DMS 273 (cell line): ENCODE data around the gene CFH.
"Not testable (repeated sequence)": the region's sequence is repeated elsewhere in the genome, so short reads cannot be mapped to it uniquely, and the experiment has no call there.

ENCODE experiments used
- DNase-seq: peaks from one replicate; lab custom pipeline; 2025; ENCODE audit not compliant: unreplicated experiment; lab: John Stamatoyannopoulos, UW

CFH gene

GRCh38 chr1:196661345-196661744 is 9.5 kb downstream of the CFH start:
- no peak for DNase-seq

GRCh38 chr1:196667131-196667530 is 15.3 kb downstream of the CFH start:
- no peak for DNase-seq

GRCh38 chr1:196669051-196669450 is 17.2 kb downstream of the CFH start:
- no peak for DNase-seq

GRCh38 chr1:196669693-196670092 is 17.9 kb downstream of the CFH start:
- DNase-seq = no peak

GRCh38 chr1:196674908-196675307 is 23.1 kb downstream of the CFH start:
- DNase-seq = no peak

GRCh38 chr1:196677781-196678509 is 26.1 kb downstream of the CFH start:
- no peak for DNase-seq

GRCh38 chr1:196678510-196678884 is 26.7 kb downstream of the CFH start:
- DNase-seq = no peak

- no peak for DNase-seq
Observed at GRCh38 chr1:196680107-196680506, 28.3 kb downstream of the CFH start.

- no peak for DNase-seq
Observed at GRCh38 chr1:196684476-196684875, 32.6 kb downstream of the CFH start.

GRCh38 chr1:196685506-196685905 is 33.7 kb downstream of the CFH start:
- DNase-seq = no peak

GRCh38 chr1:196689001-196689400 is 37.2 kb downstream of the CFH start:
- DNase-seq = no peak

GRCh38 chr1:196690582-196690981 is 38.7 kb downstream of the CFH start:
- DNase-seq = peak; percentile 3

- DNase-seq = no peak
Observed at GRCh38 chr1:196698993-196699392, 47.1 kb downstream of the CFH start.

GRCh38 chr1:196701144-196701543 is 49.3 kb downstream of the CFH start:
- DNase-seq = no peak

GRCh38 chr1:196709892-196710291 is 58.0 kb downstream of the CFH start:
- not testable (repeated sequence) for DNase-seq

- DNase-seq = no peak
Observed at GRCh38 chr1:196717868-196718267, 66.0 kb downstream of the CFH start.

- DNase-seq = peak; percentile 72
Observed at GRCh38 chr1:196723325-196724185, 71.7 kb downstream of the CFH start.

- peak; percentile 9 for DNase-seq
Observed at GRCh38 chr1:196732526-196732925, 80.7 kb downstream of the CFH start.

- DNase-seq = no peak
Observed at GRCh38 chr1:196733091-196733970, 81.5 kb downstream of the CFH start.

- no peak for DNase-seq
Observed at GRCh38 chr1:196734006-196734405, 82.2 kb downstream of the CFH start.

GRCh38 chr1:196734460-196734859 is 82.6 kb downstream of the CFH start:
- DNase-seq = no peak
